Iris pigment epithelial cell (primary cell): Measurements from ENCODE around the gene TNNC2.
"Not testable (repeated sequence)": the region's sequence is repeated elsewhere in the genome, so short reads cannot be mapped to it uniquely, and the experiment has no call there.

Source experiments
- DNase-seq: peaks from one replicate; pipeline ENCODE4 v3.0.0-alpha.2; 2011; ENCODE audit warnings: low read depth

Gene TNNC2

DNA sequence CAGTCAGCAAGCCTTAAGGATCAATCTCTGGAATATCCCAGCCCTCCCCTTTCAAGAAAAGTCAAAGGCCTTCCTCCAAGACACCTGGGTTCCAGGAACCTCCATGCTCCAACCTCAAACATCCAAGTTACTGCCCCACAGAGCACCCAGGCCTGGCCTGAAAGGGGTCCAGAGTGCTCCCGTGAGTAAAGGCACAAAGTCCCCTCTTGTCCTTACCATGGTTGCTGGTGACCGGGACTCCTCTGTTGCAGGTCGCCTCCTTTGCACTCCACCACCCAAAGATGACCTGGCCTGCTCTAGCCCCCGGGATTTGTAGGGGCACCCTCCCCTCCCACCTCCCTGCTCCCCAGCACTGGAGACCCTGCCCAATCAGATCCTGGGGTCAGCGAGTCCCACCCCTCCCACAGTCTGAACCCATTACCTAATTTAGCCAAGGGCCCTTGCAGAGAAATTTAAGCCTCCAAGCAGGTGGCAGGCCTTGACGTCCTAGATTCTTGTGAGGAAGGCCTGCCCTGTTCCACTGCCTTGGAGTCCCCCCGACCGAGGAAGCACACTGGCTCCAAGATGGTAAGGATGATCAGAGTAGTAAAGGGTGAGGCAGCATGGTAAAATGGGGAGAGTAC, at the start of gene TNNC2:
TSS of gene TNNC2 (minus strand) at position 283 of the 623 bp plus-strand sequence. CDS start at position 219, 64 bp downstream.
- DNase-seq, result no peak

- no peak for DNase-seq
These were observed 47.5 kb upstream of the TNNC2 start for GRCh38 chr20:45874576-45874975.

DNA sequence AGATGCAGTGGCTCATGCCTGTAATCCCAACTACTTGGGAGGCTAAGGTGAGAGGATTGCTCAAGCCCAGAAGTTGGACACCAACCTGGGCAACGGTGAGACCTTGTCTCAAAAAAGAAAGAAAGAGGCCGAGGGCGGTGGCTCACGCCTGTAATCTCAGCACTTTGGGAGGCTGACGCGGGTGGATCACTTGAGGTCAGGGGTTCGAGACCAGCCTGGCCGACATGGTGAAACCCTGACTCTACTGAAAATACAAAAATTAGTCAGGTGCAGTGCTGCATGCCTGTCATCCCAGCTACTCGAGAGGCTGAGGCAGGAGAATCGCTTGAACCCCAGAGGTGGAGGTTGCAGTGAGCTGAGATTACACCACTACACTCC, 47.0 kb upstream of the TNNC2 start:
- not testable (repeated sequence) for DNase-seq

- no peak for DNase-seq
These were observed 46.4 kb upstream of the TNNC2 start for GRCh38 chr20:45873409-45874103.

- no peak for DNase-seq
These were observed 45.5 kb upstream of the TNNC2 start for GRCh38 chr20:45872626-45873025.

DNA sequence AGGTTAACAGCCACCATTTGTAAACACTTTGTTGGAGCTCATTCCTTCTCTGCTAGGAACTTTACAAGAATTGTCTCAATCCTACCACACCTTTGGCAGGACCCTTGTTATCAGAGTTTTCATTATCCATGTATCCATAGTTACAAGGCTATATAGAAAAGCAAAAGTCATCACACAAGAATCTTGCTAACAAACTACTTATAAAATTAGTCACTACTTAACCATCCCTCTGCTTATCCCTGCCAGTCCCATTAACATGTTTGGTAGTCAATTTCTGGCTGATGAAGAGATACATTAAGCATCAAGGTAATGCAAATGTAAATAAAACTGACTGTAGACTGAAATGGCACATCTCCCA, 40.7 kb upstream of the TNNC2 start:
- DNase-seq, result peak; percentile 73

- no peak for DNase-seq
These were observed 40.2 kb upstream of the TNNC2 start for GRCh38 chr20:45867136-45867818.

DNA sequence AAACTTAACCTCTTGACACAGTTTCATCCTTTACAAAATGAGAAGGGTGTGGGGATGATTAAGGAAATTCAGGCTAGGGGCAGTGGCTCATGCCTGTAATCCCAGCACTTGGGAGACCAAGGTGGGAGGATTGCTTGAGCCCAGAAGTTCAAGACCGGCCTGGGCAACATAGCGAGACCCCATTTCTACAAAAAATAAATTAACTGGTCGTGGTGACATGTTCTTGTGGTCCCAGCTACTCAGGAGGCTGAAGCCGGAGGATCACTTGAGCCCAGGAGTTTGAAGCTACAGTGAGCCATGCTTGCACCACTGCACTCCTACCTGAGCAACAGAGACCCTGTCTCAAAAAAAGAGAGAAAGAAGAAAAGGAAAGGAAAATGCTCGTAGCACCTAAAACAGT, 39.3 kb upstream of the TNNC2 start:
- no peak for DNase-seq

DNA sequence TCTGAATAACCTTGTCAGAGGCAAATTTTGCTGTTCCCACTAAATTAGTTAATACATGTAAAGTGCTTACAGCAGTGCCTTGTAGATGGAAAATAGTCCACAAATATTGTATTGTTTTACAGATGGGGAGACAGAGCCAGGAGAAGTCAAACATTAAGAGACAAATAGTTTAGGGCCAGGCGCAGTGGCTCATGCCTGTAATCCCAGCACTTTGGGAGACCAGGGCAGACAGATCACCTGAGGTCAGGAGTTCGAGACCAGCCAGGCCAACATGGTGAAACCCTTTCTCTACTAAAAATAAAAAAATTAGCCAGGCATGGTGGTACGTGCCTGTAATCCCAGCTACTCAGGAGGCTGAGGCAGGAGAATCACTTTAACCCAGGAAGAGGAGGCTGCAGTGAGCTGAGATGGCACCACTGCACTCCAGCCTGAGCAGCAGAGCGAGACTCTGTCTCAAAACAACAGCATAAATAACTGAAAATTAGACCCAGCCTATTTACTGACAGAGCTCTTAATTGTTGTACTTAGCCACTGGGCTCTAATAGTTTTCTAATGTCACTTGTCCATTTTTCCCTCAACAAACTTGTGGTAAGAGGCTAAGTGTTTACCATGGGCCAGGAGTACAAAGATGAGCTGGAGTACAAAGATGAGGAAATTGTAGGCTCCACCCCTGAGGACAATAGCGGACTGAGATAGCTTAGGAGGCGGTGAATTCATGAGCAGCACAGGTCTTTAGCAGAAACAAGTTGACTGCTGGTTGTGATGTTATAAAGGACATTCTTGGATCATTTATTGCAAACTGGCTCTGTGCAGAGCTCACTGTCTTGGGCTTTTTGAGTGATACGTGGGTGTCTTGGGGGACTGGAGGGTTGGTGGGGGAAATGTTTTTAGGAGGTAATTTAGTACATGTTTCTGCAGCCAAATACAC, 36.7 kb upstream of the TNNC2 start:
- DNase-seq, result no peak

DNA sequence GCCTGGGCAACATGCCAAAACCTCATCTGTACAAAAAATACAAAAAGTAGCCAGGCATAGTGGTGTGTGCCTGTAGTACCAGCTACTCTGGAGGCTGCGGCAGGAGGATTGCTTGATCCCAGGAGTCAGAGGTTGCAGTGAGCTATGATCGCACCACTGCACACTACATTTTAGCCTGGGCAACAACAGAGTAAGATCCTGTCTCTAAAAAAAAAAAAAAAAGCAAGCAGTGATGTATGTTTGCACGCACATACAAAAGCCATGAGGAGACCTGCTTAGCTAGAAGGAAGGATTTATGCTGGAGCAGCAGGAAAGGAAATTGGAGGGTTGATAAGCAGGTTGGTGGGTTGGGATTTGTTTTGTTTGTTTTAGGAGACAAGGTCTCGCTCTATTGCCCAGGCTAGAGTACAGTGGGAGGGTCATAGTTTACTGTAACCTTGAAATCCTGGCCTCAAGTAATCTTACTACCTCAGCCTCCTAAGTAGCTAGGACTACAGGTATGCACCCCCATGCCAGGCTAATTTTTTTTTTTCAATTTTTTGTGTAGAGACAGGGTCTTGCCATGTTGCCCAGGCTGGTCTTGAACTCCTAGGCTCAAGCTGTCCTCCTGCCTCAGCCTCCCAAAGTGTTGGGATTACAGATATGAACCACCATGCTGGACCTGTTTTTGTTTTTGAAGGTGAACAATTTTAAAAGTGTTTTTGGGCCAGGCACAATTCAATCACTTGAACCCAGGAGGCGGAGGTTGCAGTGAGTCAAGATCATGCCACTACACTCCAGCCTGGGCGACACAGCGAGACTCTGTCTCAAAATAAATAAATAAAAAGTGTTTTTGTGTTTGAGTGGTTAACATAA, 34.3 kb upstream of the TNNC2 start:
- no peak for DNase-seq

GRCh38 chr20:45860560-45861220, 33.6 kb upstream of the TNNC2 start:
- peak; percentile 42 for DNase-seq

GRCh38 chr20:45859916-45860315, 32.8 kb upstream of the TNNC2 start:
- DNase-seq, result no peak

GRCh38 chr20:45857882-45858216, 30.7 kb upstream of the TNNC2 start:
- DNase-seq, result peak; percentile 24

- DNase-seq, result peak; percentile 100
These were observed 30.2 kb upstream of the TNNC2 start, which contains the start of the genes ACOT8 and ZSWIM3 for GRCh38 chr20:45857114-45857881. Gene ACOT8, minus strand, starts transcription at chr20:45857392. Its CDS starts 77 bp downstream, at chr20:45857315. Gene ZSWIM3, plus strand, starts transcription at chr20:45857614. Its CDS starts 212 bp downstream, at chr20:45857826.

GRCh38 chr20:45853484-45853883, 26.4 kb upstream of the TNNC2 start:
- DNase-seq, result no peak

DNA sequence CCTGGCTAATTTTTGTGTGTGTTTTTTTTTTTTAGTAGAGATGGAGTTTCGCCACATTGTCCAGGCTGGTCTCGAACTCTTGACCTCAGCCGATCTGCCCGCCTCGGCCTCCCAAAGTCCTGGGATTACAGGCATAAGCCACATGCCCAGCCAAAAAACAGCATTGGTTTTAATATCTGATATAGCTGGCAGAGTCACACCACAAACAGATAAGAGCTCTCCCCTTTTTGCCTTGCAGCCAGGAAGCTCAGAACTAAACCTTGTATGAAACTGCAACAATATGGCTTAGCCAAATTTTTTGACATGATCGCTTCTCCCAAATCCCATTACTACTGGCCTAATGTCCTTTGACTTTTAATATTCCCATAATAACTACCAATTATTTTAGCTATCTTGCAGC, 25.2 kb upstream of the TNNC2 start:
- DNase-seq, result no peak

DNA sequence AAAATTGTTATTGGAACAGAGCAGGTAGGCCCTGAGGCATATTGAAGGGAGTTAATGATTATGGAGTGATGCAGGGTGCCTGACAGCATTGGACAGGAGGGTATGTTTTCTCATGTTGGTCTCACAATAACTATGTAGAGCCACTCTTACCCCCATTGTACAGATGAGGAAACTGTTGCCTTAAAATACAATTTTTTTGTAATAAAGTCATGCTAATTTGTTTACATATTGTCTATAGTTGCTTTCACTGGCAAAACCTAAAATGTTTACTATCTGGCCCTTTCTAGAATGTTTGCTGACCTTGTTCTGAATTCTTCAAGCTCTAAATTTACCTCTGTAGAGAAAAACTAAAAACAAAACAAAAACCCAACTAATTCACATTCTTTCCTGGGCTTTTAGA, 24.4 kb upstream of the TNNC2 start:
- DNase-seq, result no peak

- no peak for DNase-seq
These were observed 23.8 kb upstream of the TNNC2 start for GRCh38 chr20:45850926-45851325.

DNA sequence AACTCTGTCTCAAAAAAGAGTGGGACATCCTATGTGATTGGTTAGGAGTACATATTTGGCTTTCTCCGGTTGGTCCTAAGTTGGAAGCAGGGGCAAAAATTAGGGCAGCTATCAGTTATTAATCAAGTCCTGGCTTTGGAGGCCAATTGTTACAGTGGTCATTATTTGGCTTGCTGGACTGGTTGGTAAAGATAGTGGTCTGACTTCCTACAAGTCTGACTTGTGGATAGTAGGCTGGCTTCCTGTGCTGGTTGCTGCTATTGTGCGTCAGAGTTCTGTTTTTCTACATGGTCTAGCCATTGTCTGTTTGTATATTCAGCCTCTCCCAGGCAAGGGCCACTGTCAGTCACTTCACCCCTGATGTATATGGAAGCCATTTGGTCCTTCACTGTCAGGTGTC, 23.1 kb upstream of the TNNC2 start:
- no peak for DNase-seq
